DOHH2 (cell line): ENCODE results near the gene DOK3.
A peak's percentile ranks its signal among the peaks of the same experiment; 100 is the strongest.

ENCODE experiments used
- H3F3A ChIP-seq: fragments of 200-600 bp; sonication (generic), shearing (Covaris generic); 2 replicates; pipeline ENCODE4 v1.6.0; 2016; ENCODE audit warnings: antibody characterized with exemption, mild to moderate bottlenecking; ENCODE audit not compliant: control insufficient read depth, insufficient read depth
- H3K27ac ChIP-seq: fragments of 200-600 bp; sonication (generic); 2 replicates; pipeline ENCODE4 v1.5.1; 2014; ENCODE audit warnings: low read depth, mild to moderate bottlenecking, low read length, moderate library complexity
- H3K27me3 ChIP-seq: fragments of 200-600 bp; sonication (generic); 2 replicates; pipeline ENCODE4 v1.6.1; 2014; ENCODE audit warnings: mild to moderate bottlenecking, low read length, mixed read lengths; ENCODE audit not compliant: control insufficient read depth
- H3K36me3 ChIP-seq: fragments of 200-600 bp; sonication (generic); 2 replicates; pipeline ENCODE4 v1.6.1; 2014; ENCODE audit warnings: mild to moderate bottlenecking, low read length, moderate library complexity, mixed read lengths; ENCODE audit not compliant: control insufficient read depth
- H3K4me1 ChIP-seq: fragments of 200-600 bp; sonication (generic); 2 replicates; pipeline ENCODE4 v1.6.1; 2014; ENCODE audit warnings: mild to moderate bottlenecking, low read length, mixed read lengths; ENCODE audit not compliant: control insufficient read depth
- H3K4me2 ChIP-seq: fragments of 200-600 bp; sonication (generic); 2 replicates; pipeline ENCODE4 v1.6.0; 2014; ENCODE audit warnings: mild to moderate bottlenecking, low read length, moderate library complexity
- H3K4me3 ChIP-seq: fragments of 200-600 bp; sonication (generic); 2 replicates; pipeline ENCODE4 v1.5.1; 2014; ENCODE audit warnings: mild to moderate bottlenecking, low read length, mixed read lengths
- H3K79me2 ChIP-seq: fragments of 200-600 bp; sonication (generic); 2 replicates; pipeline ENCODE4 v1.6.1; 2014; ENCODE audit warnings: mild to moderate bottlenecking, low read length, mixed read lengths; ENCODE audit not compliant: control insufficient read depth
- H3K9me2 ChIP-seq: fragments of 200-600 bp; sonication (generic); replicated peaks from 2 replicates; pipeline ENCODE4 v1.6.1; 2014; ENCODE audit warnings: mild to moderate bottlenecking, low read length, mixed read lengths; ENCODE audit not compliant: control insufficient read depth
- H3K9me3 ChIP-seq: fragments of 200-600 bp; sonication (generic); 2 replicates; pipeline ENCODE4 v1.6.1; 2014; ENCODE audit warnings: antibody characterized with exemption, low read length, mixed read lengths; ENCODE audit not compliant: control insufficient read depth, insufficient read depth
- H4K20me1 ChIP-seq: fragments of 200-600 bp; sonication (generic); 2 replicates; pipeline ENCODE4 v1.6.0; 2014; ENCODE audit warnings: low read depth, mild to moderate bottlenecking, antibody characterized with exemption, low read length, moderate library complexity; ENCODE audit not compliant: control insufficient read depth, insufficient read depth
- EZH2phosphoT487 ChIP-seq: fragments of 200-600 bp; sonication (generic); IDR thresholded peaks from 2 replicates; pipeline ENCODE4 v1.6.1; 2017; ENCODE audit warnings: borderline replicate concordance, mild to moderate bottlenecking, antibody characterized with exemption, low read length, moderate library complexity, mixed read lengths
- TF ChIP-seq, protein P1 (sequence below): fragments of 200-600 bp; sonication (generic); IDR thresholded peaks from one replicate; pipeline ENCODE4 v1.5.1; 2014; ENCODE audit warnings: antibody characterized with exemption, mild to moderate bottlenecking, low read depth, low read length; ENCODE audit not compliant: poor library complexity, severe bottlenecking

DOK3 gene

GRCh38 chr5:177555665-177556064, 46.0 kb upstream of the DOK3 start:
- H3K4me3 ChIP-seq = no peak overlapping the region
- H3K9me3 ChIP-seq = no peaks in the 10 kb centered on the region
- H3K9me2 ChIP-seq = no peaks in the 10 kb centered on the region
- H3F3A ChIP-seq = no peaks in the 10 kb centered on the region; the same call in 1 of the 2 replicates
- H3K4me2 ChIP-seq = peak overlapping the region; percentile 66; the same call in 1 of the 2 replicates
- no peak overlapping the region for H3K27ac ChIP-seq
- H3K79me2 ChIP-seq = peaks cover 41% of the 10 kb centered on the region
- H4K20me1 ChIP-seq = peaks cover 13% of the 10 kb centered on the region
- no peaks in the 10 kb centered on the region for H3K27me3 ChIP-seq
- peaks cover 24% of the 10 kb centered on the region for H3K4me1 ChIP-seq
- H3K36me3 ChIP-seq = peaks cover 25% of the 10 kb centered on the region
- TF ChIP-seq, protein P1, sequence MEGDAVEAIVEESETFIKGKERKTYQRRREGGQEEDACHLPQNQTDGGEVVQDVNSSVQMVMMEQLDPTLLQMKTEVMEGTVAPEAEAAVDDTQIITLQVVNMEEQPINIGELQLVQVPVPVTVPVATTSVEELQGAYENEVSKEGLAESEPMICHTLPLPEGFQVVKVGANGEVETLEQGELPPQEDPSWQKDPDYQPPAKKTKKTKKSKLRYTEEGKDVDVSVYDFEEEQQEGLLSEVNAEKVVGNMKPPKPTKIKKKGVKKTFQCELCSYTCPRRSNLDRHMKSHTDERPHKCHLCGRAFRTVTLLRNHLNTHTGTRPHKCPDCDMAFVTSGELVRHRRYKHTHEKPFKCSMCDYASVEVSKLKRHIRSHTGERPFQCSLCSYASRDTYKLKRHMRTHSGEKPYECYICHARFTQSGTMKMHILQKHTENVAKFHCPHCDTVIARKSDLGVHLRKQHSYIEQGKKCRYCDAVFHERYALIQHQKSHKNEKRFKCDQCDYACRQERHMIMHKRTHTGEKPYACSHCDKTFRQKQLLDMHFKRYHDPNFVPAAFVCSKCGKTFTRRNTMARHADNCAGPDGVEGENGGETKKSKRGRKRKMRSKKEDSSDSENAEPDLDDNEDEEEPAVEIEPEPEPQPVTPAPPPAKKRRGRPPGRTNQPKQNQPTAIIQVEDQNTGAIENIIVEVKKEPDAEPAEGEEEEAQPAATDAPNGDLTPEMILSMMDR = no peak
- TF ChIP-seq EZH2phosphoT487 = no peak

DNA sequence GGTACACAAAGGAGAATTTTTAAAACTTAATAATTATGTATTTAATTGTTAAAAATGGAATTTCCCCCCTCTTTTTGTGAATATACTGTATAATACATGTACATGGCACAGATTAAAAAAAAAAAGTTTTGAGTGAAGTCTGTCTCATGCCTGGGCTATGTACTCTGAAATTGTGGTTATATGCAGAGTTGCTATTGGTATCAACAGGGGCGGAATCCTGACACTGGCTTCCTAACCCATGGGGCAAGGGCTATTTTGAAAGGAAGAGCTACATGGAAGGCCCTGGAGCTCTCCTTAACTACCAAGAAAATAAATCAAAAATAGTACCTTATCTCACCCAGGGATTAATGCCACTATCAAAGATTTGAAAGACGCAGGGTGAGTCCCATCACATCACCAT, 45.6 kb upstream of the DOK3 start:
- Histone ChIP-seq H3K4me2 (peak overlapping the region; percentile 66), H3K4me1 (peaks cover 26% of the 10 kb centered on the region), H3K79me2 (peaks cover 45% of the 10 kb centered on the region), H3K36me3 (peaks cover 29% of the 10 kb centered on the region), H3K9me2 (no peaks in the 10 kb centered on the region), H3K4me3 (peak overlapping the region; percentile 79), H3K27ac (no peak overlapping the region), H4K20me1 (peaks cover 13% of the 10 kb centered on the region), H3K9me3 (no peaks in the 10 kb centered on the region), H3K27me3 (no peaks in the 10 kb centered on the region), H3F3A (no peaks in the 10 kb centered on the region; the same call in 1 of the 2 replicates)
- TF ChIP-seq, protein P1 = no peak
- TF ChIP-seq EZH2phosphoT487 = no peak

DNA sequence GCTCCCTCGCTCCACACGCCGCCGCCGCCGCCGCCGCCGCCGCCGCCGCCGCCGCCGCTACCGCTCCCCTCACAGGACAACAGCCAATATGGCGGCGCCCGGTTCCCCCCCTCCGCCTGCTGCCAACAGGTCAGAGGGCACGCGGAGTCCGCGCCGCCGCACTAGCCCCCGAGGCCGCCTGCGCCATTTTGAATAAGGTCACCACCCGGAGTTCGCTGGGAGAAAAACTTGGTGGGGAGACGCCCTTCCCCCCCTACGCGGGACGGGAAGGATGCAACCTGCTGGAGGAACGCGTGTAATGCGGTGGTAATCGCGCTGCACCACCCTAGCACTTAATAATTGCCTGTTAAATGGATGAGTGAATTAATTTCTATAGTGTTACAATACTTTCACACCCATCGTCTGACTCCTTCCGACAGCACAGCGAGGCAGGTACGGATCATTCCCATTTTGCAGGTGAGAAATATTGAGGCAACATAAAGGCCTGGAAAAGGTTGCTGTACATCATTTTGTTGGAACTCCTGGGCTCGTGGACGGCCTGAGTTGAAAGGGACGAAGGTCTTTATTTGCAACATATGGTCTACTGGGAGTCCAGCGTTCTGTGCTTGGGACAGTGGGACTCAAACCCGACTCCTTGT, 45.0 kb upstream of the DOK3 start, which contains the start of gene FAM193B:
Gene FAM193B (minus strand): TSS at position 90 of the 638 bp plus-strand sequence. CDS start 105 bp downstream, outside the sequence.
- H3K27ac ChIP-seq = no peak within 1 kb of the TSS
- H3F3A ChIP-seq = no peaks in the 10 kb centered on the region; the same call in 1 of the 2 replicates
- TF ChIP-seq, protein P1 = peak; percentile 23
- TF ChIP-seq EZH2phosphoT487 = no peak
- H3K9me2 ChIP-seq = no peaks in the 10 kb centered on the region
- peak within 1 kb of the TSS; percentile 85 for H3K4me2 ChIP-seq
- H3K36me3 ChIP-seq = peaks cover 31% of the 10 kb centered on the region
- H3K9me3 ChIP-seq = no peaks in the 10 kb centered on the region
- no peaks in the 10 kb centered on the region for H3K27me3 ChIP-seq
- peak within 1 kb of the TSS; percentile 79 for H3K4me3 ChIP-seq
- H3K4me1 ChIP-seq = peaks cover 26% of the 10 kb centered on the region
- peaks cover 51% of the 10 kb centered on the region for H3K79me2 ChIP-seq
- peaks cover 13% of the 10 kb centered on the region for H4K20me1 ChIP-seq
